Measurements from ENCODE around the gene MAGEA8. TPM values are rescaled to one million over a fixed set of nuclear protein-coding genes. Genes with fewer than 3 reads are reported as not detected.

Gene MAGEA8
- total and polyA plus RNA-seq, 10 of the 15 experiments (the other 5 are each of a cell fraction or from before 2014, with no cell fraction given): 0.06 to 0.20 (median 0.13) TPM; not detected in 7

GRCh38 chrX:149908727-149909126 lies 27.7 kb downstream of the MAGEA8 start:
- H4K20me1 ChIP-seq (ENCODE audit: control insufficient read depth, insufficient read depth): no peaks in the 10 kb centered on the region
- ATAC-seq: peak; percentile 9; the same call in 2 of the 3 replicates
- H3K36me3 ChIP-seq (ENCODE audit: control insufficient read depth in 2 of 2, insufficient read depth in 2 of 2, low read length in 1 of 2): no peaks in the 10 kb centered on the region
- H3K9ac ChIP-seq (ENCODE audit: control insufficient read depth, insufficient read depth, low read length): no peak overlapping the region
- ChIA-PET CTCF (interaction anchor here (1.2 kb wide), 1 partner anchor 71 kb away, joined by 3 read pairs; no protein-coding TSS in a partner anchor), SMC1A (ENCODE audit: uncharacterized antibody, unreplicated experiment) (interaction anchor here (0.6 kb wide), 1 partner anchor 54 kb away, joined by 3 read pairs; no protein-coding TSS in a partner anchor), POLR2A (interaction anchor here (1.1 kb wide), 1 partner anchor 10 kb away, joined by 3 read pairs; no protein-coding TSS in a partner anchor), RAD21 (ENCODE audit: unreplicated experiment) (no interaction called here)
- no peaks in the 10 kb centered on the region for H3K27me3 ChIP-seq (replicated peaks in 1 of 2; ENCODE audit: control insufficient read depth in 2 of 2, insufficient read depth in 2 of 2, low read length in 1 of 2)
- H2AFZ ChIP-seq (ENCODE audit: control insufficient read depth, low read depth, low read length): no peak overlapping the region
- H3K27ac ChIP-seq (ENCODE audit: control insufficient read depth, insufficient read depth): no peak overlapping the region
- H3K4me2 ChIP-seq (ENCODE audit: control insufficient read depth, insufficient read depth): no peak overlapping the region
- H3K9me3 ChIP-seq (replicated peaks; ENCODE audit: control insufficient read depth, insufficient read depth, low read length): no peaks in the 10 kb centered on the region
- intact Hi-C loops (cut with micrococcal nuclease; ENCODE audit: unreplicated experiment): no loop called here
- H3K4me1 ChIP-seq (ENCODE audit: control insufficient read depth, insufficient read depth, low read length): peaks cover 10% of the 10 kb centered on the region
- FAIRE-seq: no peak
- in situ Hi-C loops (cut with MboI): no loop called here
- no peak overlapping the region for H3K4me3 ChIP-seq
- H3K79me2 ChIP-seq (ENCODE audit: control insufficient read depth, insufficient read depth, low read length): no peaks in the 10 kb centered on the region
- no peak for DNase-seq (ENCODE audit: low read depth, low spot score)
- BruUV-seq (replicated peaks): no TSS peak
- TF ChIP-seq E2F8 (IDR thresholded peaks at IDR 0.05; ENCODE audit: low read depth, partially characterized antibody): no peak
- TF ChIP-seq JUND (IDR thresholded peaks at IDR 0.05; ENCODE audit: low read depth, low read length): no peak
- no peak for TF ChIP-seq NFYB (IDR thresholded peaks at IDR 0.05; ENCODE audit: insufficient read depth, low read depth, low read length)
- TF ChIP-seq PAX8 (IDR thresholded peaks at IDR 0.05): no peak
- TF ChIP-seq NFYA (IDR thresholded peaks at IDR 0.05; ENCODE audit: borderline replicate concordance, low read depth, low read length): no peak
- TF ChIP-seq ZSCAN29 (IDR thresholded peaks at IDR 0.05): no peak
- no peak for TF ChIP-seq NR2C1 (IDR thresholded peaks at IDR 0.05)
- no peak for TF ChIP-seq ZNF384 (IDR thresholded peaks at IDR 0.05; ENCODE audit: borderline replicate concordance, low read depth, low read length)
- TF ChIP-seq POLR2AphosphoS5 (IDR thresholded peaks at IDR 0.05; ENCODE audit: low read length): no peak
